IPS-NIHi11 (cell line): ENCODE data around the gene CNTD1.

Experiments used
- DNase-seq: peaks from one replicate; pipeline ENCODE4 v3.0.0; 2012; ENCODE audit warnings: mixed read lengths, low spot score

Gene CNTD1

GRCh38 chr17:42779936-42780850 is 18.5 kb upstream of the CNTD1 start, which contains the start of gene WNK4:
WNK4 (plus strand) TSS chr17:42780610; CDS start chr17:42780699, 89 bp downstream.
- DNase-seq: peak; percentile 86

GRCh38 chr17:42780851-42781638 is 17.6 kb upstream of the CNTD1 start:
- DNase-seq: peak; percentile 28

DNA sequence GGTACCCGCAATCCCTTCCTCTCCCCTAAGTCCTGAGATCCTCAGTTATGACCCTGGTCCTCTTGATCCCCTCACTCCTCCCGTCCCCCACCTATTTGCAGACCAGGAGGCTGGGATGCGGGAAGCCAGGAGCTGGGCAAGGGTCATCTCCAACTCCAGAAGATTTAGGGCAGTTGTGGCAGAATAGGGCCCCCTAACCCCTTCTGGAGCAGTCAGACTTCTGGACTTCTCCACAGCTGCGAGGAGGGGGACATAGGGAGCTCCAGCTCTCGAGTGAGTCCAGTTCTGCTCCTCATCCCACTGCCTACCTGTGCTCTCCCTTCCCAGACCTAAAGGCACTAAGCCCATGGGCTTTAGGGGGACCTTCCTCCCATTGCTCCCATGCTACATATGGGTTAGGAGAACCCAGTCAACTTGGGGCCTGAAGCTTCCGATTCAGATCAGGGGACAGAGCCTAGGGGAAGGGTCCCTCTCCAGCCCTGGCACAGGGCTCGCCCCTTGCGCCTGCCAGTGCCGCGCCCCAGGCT is 17.0 kb upstream of the CNTD1 start:
- no peak for DNase-seq

- DNase-seq: no peak
Measured at GRCh38 chr17:42782166-42783061, 16.2 kb upstream of the CNTD1 start.

- no peak for DNase-seq
Measured at GRCh38 chr17:42783062-42783790, 15.4 kb upstream of the CNTD1 start.

DNA sequence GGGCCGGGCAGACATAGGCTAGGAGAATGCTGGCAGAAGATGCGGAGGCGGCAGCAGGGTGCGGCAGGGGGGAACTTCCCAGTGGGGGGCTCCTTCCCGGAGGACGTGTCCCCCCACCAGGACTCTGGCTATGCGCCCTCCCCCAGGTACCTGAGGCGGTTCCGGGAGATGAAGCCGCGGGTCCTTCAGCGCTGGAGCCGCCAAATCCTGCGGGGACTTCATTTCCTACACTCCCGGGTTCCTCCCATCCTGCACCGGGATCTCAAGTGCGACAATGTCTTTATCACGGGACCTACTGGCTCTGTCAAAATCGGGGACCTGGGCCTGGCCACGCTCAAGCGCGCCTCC is 14.9 kb upstream of the CNTD1 start:
- DNase-seq: no peak

GRCh38 chr17:42784409-42784808 is 14.3 kb upstream of the CNTD1 start:
- no peak for DNase-seq

DNA sequence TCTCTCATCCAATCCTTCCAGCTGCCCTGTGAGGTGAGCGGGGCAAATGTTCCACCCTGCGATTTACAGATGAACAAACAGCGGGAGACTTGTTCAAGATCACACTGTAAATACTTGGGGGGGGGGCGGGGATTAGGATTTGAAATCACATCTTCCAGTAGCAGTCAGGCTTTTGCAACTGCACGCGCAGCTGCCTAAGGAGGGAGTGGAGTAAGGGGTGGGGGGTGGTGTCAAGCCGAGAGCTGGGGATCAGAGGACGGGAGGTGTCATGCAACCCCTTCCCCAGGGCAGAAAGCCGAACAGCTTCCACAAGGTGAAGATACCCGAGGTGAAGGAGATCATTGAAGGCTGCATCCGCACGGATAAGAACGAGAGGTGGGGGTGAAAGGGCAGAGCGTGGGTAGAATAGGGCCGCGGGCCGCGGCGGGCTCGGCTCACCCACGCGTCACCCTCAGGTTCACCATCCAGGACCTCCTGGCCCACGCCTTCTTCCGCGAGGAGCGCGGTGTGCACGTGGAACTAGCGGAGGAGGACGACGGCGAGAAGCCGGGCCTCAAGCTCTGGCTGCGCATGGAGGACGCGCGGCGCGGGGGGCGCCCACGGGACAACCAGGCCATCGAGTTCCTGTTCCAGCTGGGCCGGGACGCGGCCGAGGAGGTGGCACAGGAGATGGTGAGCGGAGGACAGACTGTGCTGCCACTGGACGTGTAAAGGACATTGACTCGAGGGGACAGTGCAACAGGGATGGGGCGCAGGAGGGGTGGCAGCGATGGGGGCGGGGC is 13.7 kb upstream of the CNTD1 start:
- no peak for DNase-seq

GRCh38 chr17:42787266-42787665 is 11.4 kb upstream of the CNTD1 start:
- no peak for DNase-seq

GRCh38 chr17:42791948-42792347 is 6.7 kb upstream of the CNTD1 start:
- no peak for DNase-seq

DNA sequence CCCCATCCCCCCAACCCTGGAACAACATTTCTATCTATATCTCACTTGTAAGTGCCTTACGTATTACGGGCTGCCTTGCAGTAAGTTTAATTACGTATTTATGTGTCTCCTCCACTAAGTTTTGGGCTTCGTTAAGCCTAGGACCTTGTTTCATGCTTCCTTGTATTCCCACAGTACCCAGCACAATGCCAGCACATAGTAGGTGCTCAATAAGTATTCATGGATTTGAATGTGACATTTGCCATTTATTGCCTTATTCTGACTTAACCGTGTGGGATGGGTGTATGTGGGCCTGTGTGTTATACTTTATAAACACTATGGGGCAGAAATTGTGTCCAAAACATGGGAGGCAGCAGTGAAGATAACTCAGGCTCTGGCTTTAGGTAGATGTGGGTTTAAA is 6.1 kb upstream of the CNTD1 start:
- DNase-seq: no peak

DNA sequence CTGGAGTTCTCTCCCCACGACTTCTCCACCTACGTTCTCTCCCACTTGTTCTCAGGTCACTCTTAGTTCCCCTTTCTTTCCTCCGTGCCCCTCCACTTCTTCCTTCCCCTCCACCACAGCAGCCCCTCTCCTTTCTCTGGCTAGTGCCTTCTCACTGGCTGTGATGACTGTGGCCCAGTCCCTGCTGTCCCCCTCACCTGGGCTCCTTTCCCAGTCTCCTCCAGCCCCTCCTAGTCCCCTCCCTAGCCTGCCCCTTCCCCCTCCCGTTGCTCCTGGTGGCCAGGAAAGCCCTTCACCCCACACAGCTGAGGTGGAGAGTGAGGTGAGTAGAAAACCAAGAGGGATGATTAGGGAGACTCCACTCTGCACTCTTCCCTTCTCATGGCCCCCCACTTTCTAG is 3.6 kb upstream of the CNTD1 start:
- no peak for DNase-seq

- no peak for DNase-seq
Measured at GRCh38 chr17:42795465-42795864, 3.2 kb upstream of the CNTD1 start.

DNA sequence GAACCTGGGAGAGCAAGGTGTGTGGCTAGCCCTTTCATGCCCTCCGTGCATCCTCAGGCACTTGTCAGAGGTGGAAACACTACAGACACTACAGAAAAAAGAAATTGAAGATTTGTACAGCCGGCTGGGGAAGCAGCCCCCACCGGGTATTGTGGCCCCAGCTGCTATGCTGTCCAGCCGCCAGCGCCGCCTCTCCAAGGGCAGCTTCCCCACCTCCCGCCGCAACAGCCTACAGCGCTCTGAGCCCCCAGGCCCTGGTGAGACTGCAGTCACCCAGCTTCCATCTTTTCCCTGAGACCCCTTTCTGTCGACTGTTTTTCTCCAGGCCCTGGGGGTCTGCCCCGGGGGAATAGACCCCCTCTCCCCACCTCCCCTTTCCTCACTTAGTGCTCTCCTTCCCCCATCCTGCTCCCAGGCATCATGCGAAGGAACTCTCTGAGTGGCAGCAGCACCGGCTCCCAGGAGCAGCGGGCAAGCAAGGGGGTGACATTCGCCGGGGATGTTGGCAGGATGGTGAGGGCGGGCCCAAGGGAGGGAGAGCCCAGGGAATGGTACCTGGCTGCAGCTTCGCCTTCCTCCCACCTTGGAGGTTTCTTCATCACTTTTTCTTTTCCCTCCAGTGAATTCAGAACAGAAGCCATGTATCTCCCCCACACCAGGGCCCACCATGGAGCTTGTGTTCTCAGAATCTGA is 2.4 kb upstream of the CNTD1 start:
- no peak for DNase-seq

DNA sequence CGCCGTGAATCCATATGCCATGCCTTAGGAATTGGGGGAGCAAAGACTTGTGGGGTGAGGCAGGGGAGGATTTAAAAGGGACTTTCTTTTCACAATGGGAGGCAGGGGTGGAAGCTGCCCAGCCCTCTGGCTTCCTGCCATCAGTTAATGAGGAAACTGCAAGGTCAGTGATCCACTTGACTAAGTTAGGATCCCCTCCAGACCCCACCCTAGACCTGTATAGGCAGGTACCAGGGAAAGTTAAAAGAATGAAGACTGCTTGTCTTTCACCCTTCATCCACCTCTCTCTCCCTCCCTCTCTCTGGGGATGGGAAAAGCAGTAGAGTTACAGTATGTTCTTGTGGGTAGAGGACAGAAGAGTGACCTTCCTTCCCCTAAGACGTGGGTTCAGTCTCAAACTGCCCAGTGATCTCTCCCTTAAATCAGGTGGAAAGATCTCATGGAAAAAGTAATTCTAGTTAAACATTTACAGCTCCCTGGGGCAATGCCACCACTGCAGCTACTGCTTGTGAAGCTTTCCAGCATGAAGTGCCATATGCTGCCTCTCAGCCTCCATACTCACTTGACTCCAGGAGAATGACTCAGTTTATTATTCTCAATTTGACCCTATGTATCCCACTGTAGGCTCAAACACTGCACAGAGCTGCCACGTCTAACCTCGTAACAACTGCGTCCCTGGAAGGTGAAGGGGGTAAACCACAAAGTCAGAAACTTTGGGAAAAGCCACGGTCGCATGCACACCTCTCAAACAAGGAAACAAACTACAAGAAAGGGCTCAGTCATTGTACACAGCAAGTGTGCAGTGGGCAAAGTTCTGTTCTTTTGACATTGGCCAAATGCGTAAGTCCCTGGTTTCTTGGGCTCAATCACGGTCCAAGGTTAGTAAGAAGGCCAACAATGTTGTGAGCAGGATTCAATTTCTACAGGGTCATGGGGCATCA is 1.3 kb upstream of the CNTD1 start:
- DNase-seq: no peak

DNA sequence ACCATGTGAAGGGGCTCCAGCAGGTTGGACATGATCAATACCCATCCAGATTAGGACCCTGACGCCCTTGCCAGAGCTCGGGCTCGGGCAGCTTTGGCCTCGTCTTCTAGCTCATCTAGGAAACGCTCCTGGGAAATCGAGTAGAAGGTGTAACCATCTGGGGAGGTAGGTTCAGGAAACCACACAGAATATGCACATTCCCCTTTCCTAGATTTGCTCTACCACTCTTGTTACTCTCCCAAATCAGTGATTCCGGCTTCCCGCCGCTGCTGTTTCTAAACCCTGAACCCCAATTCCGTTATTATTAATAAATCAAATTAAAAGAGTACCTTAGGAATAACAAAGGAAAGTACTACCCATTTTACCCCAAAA is 664 bp upstream of the CNTD1 start:
- DNase-seq: no peak

DNA sequence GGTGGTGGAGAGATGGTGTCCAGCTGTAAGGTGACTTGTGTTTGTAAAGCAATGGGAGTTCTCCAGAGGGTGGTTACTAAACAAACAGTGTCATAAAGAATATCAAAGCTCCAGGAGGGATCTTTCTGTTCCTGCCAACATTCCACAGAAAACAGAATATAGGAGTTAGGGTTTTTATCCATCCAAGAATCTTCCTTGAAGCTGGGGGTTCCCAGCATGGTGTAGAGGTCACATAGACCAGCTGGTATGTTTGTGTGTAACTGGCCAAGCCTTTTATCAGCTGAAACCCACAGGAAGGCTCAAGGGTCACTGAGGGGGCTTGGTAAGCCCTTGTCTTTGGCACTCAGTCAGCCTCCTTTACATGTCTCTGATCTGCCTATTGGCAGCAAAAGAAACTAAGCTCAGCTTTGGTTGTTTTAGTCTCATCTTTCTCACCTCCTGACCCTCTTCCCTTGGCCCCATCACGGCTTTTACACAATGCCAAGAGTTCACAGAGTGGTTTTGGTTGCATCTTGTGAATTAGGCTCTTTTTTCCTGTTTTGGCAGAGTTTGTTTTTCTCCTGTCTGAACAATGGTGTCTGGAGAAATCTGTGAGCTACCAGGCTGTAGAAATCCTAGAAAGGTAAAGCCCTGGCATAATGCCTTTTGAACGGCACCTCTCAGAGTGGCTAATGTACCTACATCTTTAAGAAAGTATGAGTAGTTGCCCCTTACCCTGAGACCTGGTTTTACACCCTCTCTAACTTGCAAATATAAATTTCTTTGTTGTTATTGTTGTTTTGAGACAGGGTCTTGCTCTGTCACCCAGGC is 4.6 kb downstream of the CNTD1 start:
- DNase-seq: no peak

- DNase-seq: no peak
Measured at GRCh38 chr17:42804918-42805367, 6.3 kb downstream of the CNTD1 start.
